Testis (tissue), 2 donors: ENCODE results near the gene IZUMO4.
"Not testable (repeated sequence)": the region's sequence is repeated elsewhere in the genome, so short reads cannot be mapped to it uniquely, and the experiment has no call there.

Experiments
- POLR2A ChIP-seq: fragments of 450-650 bp; IDR thresholded peaks from one replicate; pipeline ENCODE4 v1.6.1; 2017; ENCODE audit warnings: antibody characterized with exemption, mild to moderate bottlenecking, moderate library complexity
- TF ChIP-seq, protein P1 (sequence below), 3 experiments: fragments of 450-650 bp in 2 of 3; fragments of 200-600 bp in 1 of 3; sonication (generic) in 1 of 3; IDR thresholded peaks; one replicate each; pipeline ENCODE4 v1.5.1; 2016 to 2019; ENCODE audit warnings: antibody characterized with exemption in 3 of 3, mild to moderate bottlenecking in 2 of 3, moderate library complexity in 1 of 3

DNA sequence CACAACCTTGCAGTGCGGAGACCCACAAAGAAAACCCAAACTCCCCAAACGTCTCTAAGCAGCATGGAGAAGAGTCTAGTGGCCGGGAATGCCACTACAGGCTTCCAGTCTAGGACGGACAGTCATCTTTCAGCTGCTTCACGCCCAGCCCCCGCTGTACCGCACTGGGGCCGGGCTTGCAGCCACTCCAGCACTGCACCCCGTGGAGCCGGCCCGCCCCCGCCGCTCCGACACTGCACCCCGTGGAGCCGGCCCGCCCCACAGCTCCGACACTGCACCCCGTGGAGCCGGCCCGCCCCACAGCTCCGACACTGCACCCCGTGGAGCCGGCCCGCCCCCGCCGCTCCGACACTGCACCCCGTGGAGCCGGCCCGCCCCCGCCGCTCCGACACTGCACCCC, 31.5 kb downstream of the IZUMO4 start:
- not testable (repeated sequence) for TF ChIP-seq POLR2A
- TF ChIP-seq, protein P1, sequence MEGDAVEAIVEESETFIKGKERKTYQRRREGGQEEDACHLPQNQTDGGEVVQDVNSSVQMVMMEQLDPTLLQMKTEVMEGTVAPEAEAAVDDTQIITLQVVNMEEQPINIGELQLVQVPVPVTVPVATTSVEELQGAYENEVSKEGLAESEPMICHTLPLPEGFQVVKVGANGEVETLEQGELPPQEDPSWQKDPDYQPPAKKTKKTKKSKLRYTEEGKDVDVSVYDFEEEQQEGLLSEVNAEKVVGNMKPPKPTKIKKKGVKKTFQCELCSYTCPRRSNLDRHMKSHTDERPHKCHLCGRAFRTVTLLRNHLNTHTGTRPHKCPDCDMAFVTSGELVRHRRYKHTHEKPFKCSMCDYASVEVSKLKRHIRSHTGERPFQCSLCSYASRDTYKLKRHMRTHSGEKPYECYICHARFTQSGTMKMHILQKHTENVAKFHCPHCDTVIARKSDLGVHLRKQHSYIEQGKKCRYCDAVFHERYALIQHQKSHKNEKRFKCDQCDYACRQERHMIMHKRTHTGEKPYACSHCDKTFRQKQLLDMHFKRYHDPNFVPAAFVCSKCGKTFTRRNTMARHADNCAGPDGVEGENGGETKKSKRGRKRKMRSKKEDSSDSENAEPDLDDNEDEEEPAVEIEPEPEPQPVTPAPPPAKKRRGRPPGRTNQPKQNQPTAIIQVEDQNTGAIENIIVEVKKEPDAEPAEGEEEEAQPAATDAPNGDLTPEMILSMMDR (IDR thresholded peaks at IDR 0.05) = not testable (repeated sequence)
